ENCODE results near the gene OR10R2.

GRCh38 chr1:158521666-158522058, 49.6 kb downstream of the OR10R2 start:
- no peak for TF ChIP-seq CTCF (IDR thresholded peaks at IDR 0.05; ENCODE audit: insufficient read depth, low read length)
- TF ChIP-seq POLR2AphosphoS5 (IDR thresholded peaks at IDR 0.05; ENCODE audit: low read depth): no peak
